ENCODE measurements around the gene GNG7. TPM values are rescaled to one million over a fixed set of nuclear protein-coding genes. Genes with fewer than 3 reads are reported as not detected.

The GNG7 gene
- total RNA-seq, 1 donor: not detected

- TF ChIP-seq, protein P1, sequence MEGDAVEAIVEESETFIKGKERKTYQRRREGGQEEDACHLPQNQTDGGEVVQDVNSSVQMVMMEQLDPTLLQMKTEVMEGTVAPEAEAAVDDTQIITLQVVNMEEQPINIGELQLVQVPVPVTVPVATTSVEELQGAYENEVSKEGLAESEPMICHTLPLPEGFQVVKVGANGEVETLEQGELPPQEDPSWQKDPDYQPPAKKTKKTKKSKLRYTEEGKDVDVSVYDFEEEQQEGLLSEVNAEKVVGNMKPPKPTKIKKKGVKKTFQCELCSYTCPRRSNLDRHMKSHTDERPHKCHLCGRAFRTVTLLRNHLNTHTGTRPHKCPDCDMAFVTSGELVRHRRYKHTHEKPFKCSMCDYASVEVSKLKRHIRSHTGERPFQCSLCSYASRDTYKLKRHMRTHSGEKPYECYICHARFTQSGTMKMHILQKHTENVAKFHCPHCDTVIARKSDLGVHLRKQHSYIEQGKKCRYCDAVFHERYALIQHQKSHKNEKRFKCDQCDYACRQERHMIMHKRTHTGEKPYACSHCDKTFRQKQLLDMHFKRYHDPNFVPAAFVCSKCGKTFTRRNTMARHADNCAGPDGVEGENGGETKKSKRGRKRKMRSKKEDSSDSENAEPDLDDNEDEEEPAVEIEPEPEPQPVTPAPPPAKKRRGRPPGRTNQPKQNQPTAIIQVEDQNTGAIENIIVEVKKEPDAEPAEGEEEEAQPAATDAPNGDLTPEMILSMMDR (IDR thresholded peaks at IDR 0.05; ENCODE audit: insufficient read depth, low read depth, low read length): no peak
- no peak for DNase-seq (ENCODE audit: low read depth)
- H3K4me3 ChIP-seq (ENCODE audit: low read depth, low read length): no peak overlapping the region
Measured at GRCh38 chr19:2591537-2592291, 110.8 kb downstream of the GNG7 start.

DNA sequence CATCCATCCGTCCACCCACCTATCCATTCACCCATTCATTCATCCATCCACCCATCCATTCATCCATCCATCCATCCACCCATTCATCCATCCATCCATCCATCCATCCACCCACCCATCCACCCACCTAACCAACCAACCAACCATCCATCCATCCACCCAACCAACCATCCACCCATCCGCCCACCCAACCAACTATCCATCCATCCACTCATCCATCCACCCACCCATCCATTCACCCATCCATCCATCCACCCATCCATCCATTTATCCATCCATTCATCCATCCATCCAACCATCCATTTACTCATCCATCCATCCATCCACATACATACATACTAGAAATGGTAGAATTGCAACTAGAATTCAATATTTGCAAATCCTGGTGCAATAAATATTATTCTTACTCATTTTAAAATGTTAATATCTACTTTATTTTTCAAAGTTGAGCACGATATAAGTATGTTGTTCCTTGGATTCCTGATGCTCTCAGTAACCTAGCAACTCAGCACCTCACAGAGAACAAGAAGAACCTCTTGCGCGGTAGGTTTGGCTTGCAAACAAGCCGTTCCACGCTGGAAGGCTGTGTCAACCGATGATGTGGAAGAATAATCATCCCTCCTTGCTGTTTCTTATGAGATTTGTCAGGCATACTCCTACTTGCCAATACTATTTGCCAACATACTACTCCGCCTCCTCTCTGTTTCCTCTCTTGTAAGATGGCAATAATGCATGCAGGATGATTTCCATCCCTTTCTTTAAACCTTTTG is 111.7 kb downstream of the GNG7 start:
- no peak overlapping the region for H3K4me3 ChIP-seq (ENCODE audit: low read depth, low read length)
- DNase-seq (ENCODE audit: low read depth): no peak
- TF ChIP-seq, protein P1 (IDR thresholded peaks at IDR 0.05; ENCODE audit: insufficient read depth, low read depth, low read length): no peak

DNA sequence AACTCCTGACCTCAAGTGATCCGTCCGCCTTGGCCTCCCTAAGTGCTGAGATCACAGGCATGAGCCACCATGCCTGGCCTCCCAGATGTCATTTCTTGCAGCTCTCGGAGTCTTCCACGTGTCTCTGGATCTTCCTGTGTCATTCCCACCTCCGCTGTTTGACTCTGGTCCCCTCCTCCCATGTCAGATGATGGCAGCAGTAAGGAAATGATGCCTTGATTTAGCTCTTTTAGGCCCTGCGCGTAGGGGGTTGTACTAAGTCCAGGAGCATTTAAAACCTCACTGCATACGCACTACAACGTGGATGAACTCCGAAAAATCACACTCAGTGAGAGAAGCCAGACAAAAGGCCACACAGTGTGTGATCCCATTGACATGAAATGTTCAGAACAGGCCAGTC is 113.1 kb downstream of the GNG7 start:
- H3K4me3 ChIP-seq (ENCODE audit: low read depth, low read length): no peak overlapping the region
- DNase-seq (ENCODE audit: low read depth): no peak
- TF ChIP-seq, protein P1 (IDR thresholded peaks at IDR 0.05; ENCODE audit: insufficient read depth, low read depth, low read length): no peak

DNA sequence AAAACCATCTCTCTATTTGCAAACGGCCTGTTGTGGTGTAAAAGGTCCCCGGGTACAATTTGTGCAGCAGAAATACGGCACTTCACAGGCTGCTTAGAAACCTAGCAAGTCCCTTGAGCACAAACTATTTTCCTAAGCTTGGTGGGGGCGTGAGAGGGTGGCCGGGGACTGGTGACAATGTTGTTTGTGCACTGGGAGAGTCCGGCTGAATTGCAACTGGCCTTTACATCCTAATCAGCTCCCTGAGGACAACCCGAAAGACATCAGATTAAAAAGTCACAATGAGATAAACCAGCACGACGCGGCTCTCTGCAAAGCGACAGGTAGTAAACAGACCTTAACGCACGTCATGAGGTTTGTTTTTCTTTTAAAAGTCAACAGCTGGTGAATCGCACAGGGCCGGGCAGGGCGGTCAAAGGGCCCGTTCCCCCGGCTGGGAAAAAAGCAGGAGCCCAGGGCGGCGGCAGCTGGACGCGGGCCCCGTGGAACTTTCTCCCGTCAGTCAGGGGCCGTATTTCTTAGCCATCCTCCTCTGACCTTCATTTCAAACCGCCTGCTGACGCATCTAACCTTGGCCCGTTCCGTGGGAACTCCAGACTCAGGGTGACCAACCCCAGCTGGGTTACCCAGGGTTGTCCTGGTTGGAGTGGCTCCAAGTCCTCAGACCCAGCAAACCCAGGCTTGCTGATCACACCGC is 114.3 kb downstream of the GNG7 start:
- H3K4me3 ChIP-seq (ENCODE audit: low read depth, low read length): no peak overlapping the region
- TF ChIP-seq, protein P1 (IDR thresholded peaks at IDR 0.05; ENCODE audit: insufficient read depth, low read depth, low read length): no peak
- peak; percentile 85 for DNase-seq (ENCODE audit: low read depth)

DNA sequence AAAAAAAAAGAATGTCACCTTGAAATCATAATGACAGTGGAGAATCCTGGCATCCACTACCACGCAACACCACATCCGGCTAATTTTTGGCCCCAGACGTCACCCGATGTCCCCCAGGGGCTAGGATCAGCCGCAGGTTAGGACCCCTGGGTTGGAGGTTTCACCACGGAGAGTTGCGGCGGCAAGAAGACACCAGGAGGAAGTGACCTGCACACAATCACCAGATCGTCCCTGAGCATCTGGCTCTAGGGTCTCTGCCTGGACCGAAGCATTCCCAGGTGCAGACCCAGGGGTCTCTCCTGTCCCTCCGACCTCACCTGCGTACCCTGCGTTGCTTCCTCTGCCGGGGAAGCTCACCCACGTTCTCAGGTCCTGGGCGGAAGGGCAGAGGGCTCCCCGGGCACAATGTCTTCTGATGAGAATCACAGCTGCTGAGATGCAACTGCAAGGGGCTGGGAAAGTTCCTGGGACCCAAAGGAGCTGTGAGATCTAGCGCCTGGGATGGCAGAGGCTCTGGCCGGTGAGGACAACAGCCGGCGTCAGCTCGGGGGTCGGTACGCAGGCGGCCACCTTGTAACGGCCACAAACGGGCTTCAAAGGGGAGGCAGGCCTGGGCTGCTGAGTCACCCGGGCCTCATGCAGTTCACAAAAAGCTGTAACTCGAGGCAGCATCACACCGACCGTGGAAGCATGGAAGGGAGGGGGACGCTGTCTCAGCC is 115.3 kb downstream of the GNG7 start:
- no peak overlapping the region for H3K4me3 ChIP-seq (ENCODE audit: low read depth, low read length)
- no peak for DNase-seq (ENCODE audit: low read depth)
- TF ChIP-seq, protein P1 (IDR thresholded peaks at IDR 0.05; ENCODE audit: insufficient read depth, low read depth, low read length): no peak

GRCh38 chr19:2586196-2586595 is 116.3 kb downstream of the GNG7 start:
- TF ChIP-seq, protein P1 (IDR thresholded peaks at IDR 0.05; ENCODE audit: insufficient read depth, low read depth, low read length): no peak
- H3K4me3 ChIP-seq (ENCODE audit: low read depth, low read length): no peak overlapping the region
- DNase-seq (ENCODE audit: low read depth): no peak
